ENCODE data around the gene OMG.

DNA sequence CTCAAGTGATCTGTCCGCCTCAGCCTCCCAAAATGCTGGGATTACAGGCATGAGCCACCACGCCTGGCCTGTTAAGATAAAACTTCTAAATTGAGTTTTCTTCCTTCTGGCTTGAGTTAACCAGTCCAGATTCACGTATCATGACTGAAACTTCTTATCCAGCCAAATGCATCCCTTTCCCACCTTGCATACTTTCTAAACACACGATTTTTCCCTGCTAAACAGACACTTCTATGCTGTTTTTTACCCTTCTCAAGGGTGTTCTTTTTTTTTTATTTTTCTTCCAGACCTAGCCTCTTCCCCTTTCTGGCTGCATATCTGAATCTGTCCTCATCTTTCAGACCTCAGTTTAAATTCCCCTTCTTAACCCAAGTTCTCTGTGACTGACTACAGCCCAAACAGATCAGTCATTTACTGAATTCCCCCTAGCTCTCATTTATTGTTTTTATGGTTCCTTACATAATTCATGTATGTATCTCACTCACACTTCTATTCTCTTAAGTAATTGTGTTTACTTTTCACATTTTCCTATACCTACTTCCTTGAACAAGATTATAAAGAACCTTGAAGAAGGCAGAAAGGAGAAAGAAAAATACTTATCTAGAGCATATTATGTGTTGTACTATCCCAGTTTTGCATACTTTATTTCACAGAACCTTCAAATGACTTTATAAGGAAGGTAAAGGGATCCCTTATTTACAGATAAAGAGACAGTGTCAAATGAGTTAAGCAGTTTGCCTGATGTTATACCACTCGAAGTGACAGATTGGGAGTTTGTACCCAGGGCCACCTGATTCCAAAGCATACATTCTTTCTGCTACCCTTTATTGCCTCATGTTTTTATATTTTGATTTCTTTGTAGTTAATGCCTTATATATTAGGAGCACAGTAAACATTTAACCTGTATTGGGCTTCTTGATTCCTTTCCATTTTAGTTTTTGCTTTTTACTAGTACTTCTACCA is 11.6 kb upstream of the OMG start:
- TF ChIP-seq CTCF (IDR thresholded peaks at IDR 0.05) (no peak), POLR2AphosphoS5 (IDR thresholded peaks at IDR 0.05) (no peak), POLR2A (IDR thresholded peaks at IDR 0.05) (peak in 1 of 4 donors; percentile 44)
